ENCODE data around the gene OR4B1.

DNA sequence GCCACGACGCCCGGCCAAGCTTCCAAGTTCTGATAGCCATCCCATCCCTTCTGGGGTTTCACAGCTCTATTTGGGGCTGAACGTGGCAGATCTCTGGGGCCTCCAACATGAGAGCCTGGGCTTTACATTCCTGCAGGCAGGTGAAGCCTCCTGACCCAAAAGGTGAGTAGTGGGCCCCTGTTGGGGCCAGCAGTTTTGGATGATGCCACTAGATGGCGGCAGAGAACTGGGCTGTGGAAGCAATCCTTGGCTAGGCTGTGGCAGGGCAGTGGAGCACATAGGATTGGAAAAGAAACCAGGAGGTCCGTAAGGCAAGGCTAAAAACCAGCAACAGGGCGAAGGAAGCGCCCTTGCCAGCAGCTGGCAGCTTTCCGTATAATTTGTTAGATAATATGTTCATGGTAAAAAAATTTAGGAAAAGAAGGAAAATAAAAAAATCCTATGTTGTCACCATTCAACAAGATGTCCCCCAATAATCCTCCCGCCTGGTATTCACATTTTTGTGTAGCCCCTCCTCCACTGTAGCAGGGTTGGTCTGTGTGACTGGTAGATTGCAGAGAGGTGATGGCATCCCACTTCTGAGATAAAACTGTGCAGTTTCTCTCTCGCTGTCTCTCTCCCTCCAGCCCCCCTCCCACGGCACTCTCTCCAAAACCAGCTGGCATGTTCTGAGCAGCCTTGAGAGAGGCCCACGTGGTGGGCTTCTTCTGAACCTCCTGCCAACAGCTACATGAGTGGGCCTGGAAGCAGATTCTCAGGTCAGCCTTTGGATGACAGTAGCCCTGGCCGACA lies 43.6 kb upstream of the OR4B1 start:
- TF ChIP-seq EZH2 (IDR thresholded peaks at IDR 0.05; ENCODE audit: borderline replicate concordance, insufficient read depth, low read depth, low read length, poor library complexity, severe bottlenecking) (no peak), CTCF (IDR thresholded peaks at IDR 0.05) (peak; percentile 81)

Data from B cell (primary cell).